ENCODE data around the gene ENTREP3.

The ENTREP3 gene

GRCh38 chr1:155198547-155198906, 56.8 kb downstream of the ENTREP3 start:
- no peak for DNase-seq (ENCODE audit: extremely low spot score)
- TF ChIP-seq CTBP1 (IDR thresholded peaks at IDR 0.05; ENCODE audit: borderline replicate concordance) (no peak), SP1 (IDR thresholded peaks at IDR 0.05) (no peak), FOXM1 (IDR thresholded peaks at IDR 0.05; ENCODE audit: borderline replicate concordance) (no peak), BHLHE40 (IDR thresholded peaks at IDR 0.05; ENCODE audit: borderline replicate concordance) (no peak), L3MBTL2 (conservative IDR thresholded peaks at IDR 0.05) (no peak), LEF1 (IDR thresholded peaks at IDR 0.05; ENCODE audit: borderline replicate concordance) (no peak), TARDBP (IDR thresholded peaks at IDR 0.05) (no peak), NFRKB (IDR thresholded peaks at IDR 0.05) (no peak), SUZ12 (IDR thresholded peaks at IDR 0.05) (no peak), PKNOX1 (IDR thresholded peaks at IDR 0.05) (no peak), ARNT (IDR thresholded peaks at IDR 0.05) (no peak), ZNF384 (IDR thresholded peaks at IDR 0.05) (no peak), FOXK2 (IDR thresholded peaks at IDR 0.05) (no peak), HDGF (IDR thresholded peaks at IDR 0.05; ENCODE audit: borderline replicate concordance) (no peak), ELF4 (IDR thresholded peaks at IDR 0.05) (no peak), FOXA1 (IDR thresholded peaks at IDR 0.05) (no peak)
- POLR2A ChIA-PET, result no interaction called here
- CTCF ChIA-PET, result interaction anchor here (1.0 kb wide), 1 partner anchor 9 kb away, joined by 3 read pairs; no protein-coding TSS in a partner anchor

GRCh38 chr1:155197901-155198546, 57.3 kb downstream of the ENTREP3 start:
- DNase-seq (ENCODE audit: extremely low spot score), result no peak
- TF ChIP-seq ARNT (IDR thresholded peaks at IDR 0.05) (no peak), L3MBTL2 (conservative IDR thresholded peaks at IDR 0.05) (no peak), NFRKB (IDR thresholded peaks at IDR 0.05) (no peak), TARDBP (IDR thresholded peaks at IDR 0.05) (no peak), FOXK2 (IDR thresholded peaks at IDR 0.05) (no peak), PKNOX1 (IDR thresholded peaks at IDR 0.05) (no peak), BHLHE40 (IDR thresholded peaks at IDR 0.05; ENCODE audit: borderline replicate concordance) (no peak), LEF1 (IDR thresholded peaks at IDR 0.05; ENCODE audit: borderline replicate concordance) (no peak)
- CTCF ChIA-PET, result interaction anchor here (1.0 to 1.5 kb wide), 2 partner anchors 9 kb away, joined by 3 to 6 read pairs; no protein-coding TSS in a partner anchor
- POLR2A ChIA-PET, result no interaction called here

Data from HEK293T (cell line).